Measurements from ENCODE around the gene KDF1. TPM values are rescaled to one million over a fixed set of nuclear protein-coding genes. Genes with fewer than 3 reads are reported as not detected.

The KDF1 gene
- total and polyA plus RNA-seq, 2 experiments from 2014 or later: 13.6 to 21.1 TPM

GRCh38 chr1:26996024-26996423 lies 35.8 kb upstream of the KDF1 start (continued):
- TF ChIP-seq ZNF462 (CRISPR knock-in tag; IDR thresholded peaks at IDR 0.05) (no peak), STAT1 (IDR thresholded peaks at IDR 0.05; ENCODE audit: unreplicated experiment) (no peak), NANOG (IDR thresholded peaks at IDR 0.05; ENCODE audit: borderline replicate concordance) (no peak)

GRCh38 chr1:26994787-26995517 lies 34.7 kb upstream of the KDF1 start:
- H4K20me1 ChIP-seq (replicated peaks; ENCODE audit: insufficient read depth): peaks cover 20% of the 10 kb centered on the region
- H3K27me3 Mint-ChIP-seq (ENCODE audit: insufficient read depth, low read depth, poor library complexity): peaks cover 53% of the 10 kb centered on the region
- peak overlapping the region; percentile 99 for H3K4me2 ChIP-seq
- peaks cover 38% of the 10 kb centered on the region for H3F3A ChIP-seq (replicated peaks; ENCODE audit: low read depth)
- peaks cover 3% of the 10 kb centered on the region; the same call in 1 of the 3 replicates for H3K9me3 Mint-ChIP-seq
- H3K4me1 Mint-ChIP-seq: peaks cover 59% of the 10 kb centered on the region
- H3K9me2 ChIP-seq (ENCODE audit: insufficient read depth): no peaks in the 10 kb centered on the region
- no peaks in the 10 kb centered on the region for H3K27me3 ChIP-seq (ENCODE audit: insufficient read depth)
- peaks cover 47% of the 10 kb centered on the region for H3K79me2 ChIP-seq (replicated peaks; ENCODE audit: insufficient read depth)
- TF ChIP-seq CTCF (conservative IDR thresholded peaks at IDR 0.05; ENCODE audit: low read depth in 2 of 2): peak; percentile 6 to 40; a peak in 2 of 4 replicates
- no peak for TF ChIP-seq EZH2phosphoT487 (IDR thresholded peaks at IDR 0.05; ENCODE audit: unreplicated experiment)
- H3K27ac ChIP-seq (ENCODE audit: low read depth): peak overlapping the region; percentile 79; the same call in 1 of the 2 replicates
- H3K36me3 ChIP-seq (ENCODE audit: insufficient read depth): peaks cover 10% of the 10 kb centered on the region; the same call in 1 of the 2 replicates
- peaks cover 53% of the 10 kb centered on the region for H3K4me1 ChIP-seq (ENCODE audit: insufficient read depth)
- H2AFZ ChIP-seq: no peak overlapping the region
- peaks cover 39% of the 10 kb centered on the region for H3K36me3 Mint-ChIP-seq (ENCODE audit: low read depth)
- ATAC-seq (peak; percentile 0; the same call in 1 of the 3 replicates), DNase-seq (ENCODE audit: low spot score) (peak; percentile 78)
- H3K27ac Mint-ChIP-seq: 0 out of 2 replicates have a peak overlapping the region, but pooled peaks have one; percentile 21
- H3K4me3 ChIP-seq: peak overlapping the region; percentile 94
- peak overlapping the region; percentile 89 for H3K4me3 Mint-ChIP-seq
